Naive B cell (primary cell): Measurements from ENCODE around the gene CASTOR1. TPM values are rescaled to one million over a fixed set of nuclear protein-coding genes. Genes with fewer than 3 reads are reported as not detected.

Source experiments
- ATAC-seq, 2 donors: fragments of 150-1000 bp; cut with Tn5 transposase; 2 replicates each; pipeline ENCODE4 v1.10.0; 2021; ENCODE audit warnings: low read depth in 2 of 2, mild to moderate bottlenecking in 2 of 2, moderate library complexity in 2 of 2
- DNase-seq: peaks from one replicate; pipeline ENCODE4 v3.0.0; 2022
- H3K27ac Mint-ChIP-seq, 6 donors: one replicate each; pipeline ENCODE4 v1.8.0; 2020 to 2022; ENCODE audit warnings: mild to moderate bottlenecking in 6 of 6, mixed read lengths in 6 of 6, moderate library complexity in 5 of 6, inconsistent platforms in 2 of 6
- H3K27me3 Mint-ChIP-seq, 3 donors: one replicate each; pipeline ENCODE4 v1.8.0; 2021 to 2022; ENCODE audit warnings: mixed read lengths in 3 of 3, mild to moderate bottlenecking in 1 of 3
- H3K36me3 Mint-ChIP-seq, 2 donors: one replicate each; pipeline ENCODE4 v1.8.0; 2020 to 2022; ENCODE audit warnings: mixed read lengths in 2 of 2, inconsistent platforms in 1 of 2, mild to moderate bottlenecking in 1 of 2
- H3K4me1 Mint-ChIP-seq, 3 donors: one replicate each; pipeline ENCODE4 v1.8.0; 2020 to 2022; ENCODE audit warnings: mixed read lengths in 3 of 3, inconsistent platforms in 1 of 3, mild to moderate bottlenecking in 1 of 3, moderate library complexity in 1 of 3
- H3K4me3 Mint-ChIP-seq, 8 donors: one replicate each; pipeline ENCODE4 v1.8.0; 2020 to 2022; ENCODE audit warnings: mild to moderate bottlenecking in 8 of 8, mixed read lengths in 8 of 8, moderate library complexity in 8 of 8, inconsistent platforms in 2 of 8
- H3K9me3 Mint-ChIP-seq, 7 donors: one replicate each; pipeline ENCODE4 v1.8.0; 2020 to 2022; ENCODE audit warnings: mixed read lengths in 7 of 7, mild to moderate bottlenecking in 5 of 7, inconsistent platforms in 2 of 7, moderate library complexity in 1 of 7
- polyA plus RNA-seq, 6 donors: library from polyadenylated mRNA; unstranded; fragments of 300-500 nt; fragmentation: Illumina TruSeq; gene quantifications; one replicate each; pipeline ENCODE4 v1.2.3, GENCODE V29; 2021; ENCODE audit warnings: low read depth in 6 of 6

Gene CASTOR1
- polyA plus RNA-seq, 6 donors from 2014 or later, result 11.0 to 18.5 (median 14.7) TPM; not detected in 1

- Mint-ChIP-seq H3K4me1 (peaks cover 7 to 10% (median 7%) of the 10 kb centered on the region in 3 donors), H3K27ac (peak overlapping the region in 1 of 6 donors; percentile 10), H3K27me3 (peaks cover 0 to 3% (median 0%) of the 10 kb centered on the region in 3 donors), H3K4me3 (no peak overlapping the region), H3K36me3 (no peaks in the 10 kb centered on the region), H3K9me3 (no peaks in the 10 kb centered on the region)
- ATAC-seq (no peak), DNase-seq (no peak)
Observed at GRCh38 chr22:30236875-30237274, 52.4 kb downstream of the CASTOR1 start.

- Mint-ChIP-seq H3K4me3 (no peak overlapping the region), H3K27ac (no peak overlapping the region), H3K9me3 (no peaks in the 10 kb centered on the region), H3K4me1 (peaks cover 3% of the 10 kb centered on the region in 3 donors), H3K27me3 (peaks cover 0 to 7% (median 0%) of the 10 kb centered on the region in 3 donors), H3K36me3 (no peaks in the 10 kb centered on the region)
- DNase-seq (no peak), ATAC-seq (no peak)
Observed at GRCh38 chr22:30235687-30236170, 53.6 kb downstream of the CASTOR1 start.

Other genes with a start within 250 kb of the CASTOR1 start
- not detected for gene HORMAD2, start 209.0 kb downstream of the CASTOR1 start, polyA plus RNA-seq
- not detected for gene LIF, start 42.7 kb downstream of the CASTOR1 start, polyA plus RNA-seq
- 1 to 10 TPM in 5 of 6 donors, under 1 TPM in 1; 0.66 to 4.7 (median 1.3) TPM for gene OSM, start 22.7 kb downstream of the CASTOR1 start, polyA plus RNA-seq
- 10 to 100 TPM; 39.9 to 54.0 (median 40.7) TPM for gene TBC1D10A, start 37.4 kb upstream of the CASTOR1 start, polyA plus RNA-seq
- 100 to 1,000 TPM in 1 of 6 donors, 10 to 100 TPM in 5; 34.1 to 110 (median 80.3) TPM for gene SF3A1, start 67.4 kb upstream of the CASTOR1 start, polyA plus RNA-seq
- 1 to 10 TPM in 3 of 6 donors, under 1 TPM in 2, not detected in 1; 0.47 to 2.6 (median 1.6) TPM for gene CCDC157, start 67.5 kb upstream of the CASTOR1 start, polyA plus RNA-seq
- gene RNF215, start 97.9 kb upstream of the CASTOR1 start, polyA plus RNA-seq, result 1 to 10 TPM in 1 of 6 donors, under 1 TPM in 4, not detected in 1; 0.30 to 1.0 (median 0.95) TPM
- gene SEC14L2, start 107.5 kb upstream of the CASTOR1 start, polyA plus RNA-seq, result 1 to 10 TPM in 3 of 6 donors, under 1 TPM in 3; 0.60 to 2.6 (median 1.0) TPM
- 10 to 100 TPM in 4 of 6 donors, 1 to 10 TPM in 2; 2.6 to 18.0 (median 13.2) TPM for gene MTFP1, start 136.3 kb upstream of the CASTOR1 start, polyA plus RNA-seq
- not detected for gene SEC14L3, start 182.5 kb upstream of the CASTOR1 start, polyA plus RNA-seq
- gene SEC14L4, start 216.2 kb upstream of the CASTOR1 start, polyA plus RNA-seq, result not detected